H1 (cell line): Measurements from ENCODE around the gene FHDC1. TPM values are rescaled to one million over a fixed set of nuclear protein-coding genes. Genes with fewer than 3 reads are reported as not detected.

Experiments used
- BRCA1 ChIP-seq: IDR thresholded peaks from 2 replicates; pipeline ENCODE4 v1.6.1; 2012; ENCODE audit warnings: low read depth, low read length, improper control_type of control experiment
- CBX5 ChIP-seq: fragments of 300-800, 300-1000 bp; sonication (generic); IDR thresholded peaks from 2 replicates; pipeline ENCODE4 v1.7.1; 2016; ENCODE audit warnings: antibody characterized with exemption, low read length, low read depth
- YY1 ChIP-seq: IDR thresholded peaks from 2 replicates; pipeline ENCODE4 v1.6.1; 2011; ENCODE audit warnings: low read depth, mild to moderate bottlenecking, low read length
- polyA plus RNA-seq, 7 experiments: library from polyadenylated mRNA; depleted of rRNA in 3 of 7; stranded (reverse) in 5 of 7; unstranded in 2 of 7; fragments of >200 nt in 5 of 7; fragments of 200-250 nt in 2 of 7; gene quantifications; 1 replicate in 5 of 7; 2 replicates in 1 of 7; 4 replicates in 1 of 7; pipeline versions ENCODE4 v1.2.1 to v1.2.3, GENCODE V29; 2011 to 2013; ENCODE audit warnings: missing spikeins in 2 of 7, mixed read lengths in 2 of 7
- total RNA-seq: library from RNA; stranded (reverse); fragmentation: NEBNext Ultra II Directional; extraction: Animal tissue kit (Norgen Biotek cat#: 25700); gene quantifications from 2 replicates; pipeline ENCODE4 v1.2.1, GENCODE V29; 2021

The FHDC1 gene
- total and polyA plus RNA-seq, 2 of the 8 experiments (the other 6 are each of a cell fraction or from before 2014, with no cell fraction given) = 6.4 to 28.6 TPM

DNA sequence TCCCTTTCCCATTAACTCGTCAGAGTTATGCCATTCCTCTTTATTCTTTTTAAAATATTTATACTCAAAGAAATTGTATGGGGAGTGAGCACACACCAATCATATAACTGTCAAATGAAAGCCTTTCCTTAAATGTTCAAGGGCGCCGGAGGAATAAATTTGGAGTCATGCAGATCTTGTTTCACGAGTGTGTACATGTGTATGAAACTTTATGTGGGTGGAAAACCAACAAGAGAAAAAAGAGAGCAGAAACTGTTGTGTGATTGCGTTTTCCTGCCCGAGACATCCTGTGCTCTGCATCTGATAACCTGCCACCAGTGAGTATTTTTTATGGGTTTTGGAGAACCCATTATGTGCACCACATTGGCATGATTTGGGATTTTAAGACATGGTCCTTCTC lies 88.3 kb downstream of the FHDC1 start (continued):
- no peak for TF ChIP-seq CBX5
- no peak for TF ChIP-seq YY1
- TF ChIP-seq BRCA1 = no peak
